GM18499 (cell line): ENCODE results near the gene MKNK1.

ENCODE experiments used
- ATAC-seq: cut with Tn5 transposase; IDR thresholded peaks from one replicate; pipeline ENCODE4 v1.9.1; 2021; ENCODE audit warnings: moderate number of reproducible peaks; ENCODE audit not compliant: insufficient read depth, unreplicated experiment

The MKNK1 gene

DNA sequence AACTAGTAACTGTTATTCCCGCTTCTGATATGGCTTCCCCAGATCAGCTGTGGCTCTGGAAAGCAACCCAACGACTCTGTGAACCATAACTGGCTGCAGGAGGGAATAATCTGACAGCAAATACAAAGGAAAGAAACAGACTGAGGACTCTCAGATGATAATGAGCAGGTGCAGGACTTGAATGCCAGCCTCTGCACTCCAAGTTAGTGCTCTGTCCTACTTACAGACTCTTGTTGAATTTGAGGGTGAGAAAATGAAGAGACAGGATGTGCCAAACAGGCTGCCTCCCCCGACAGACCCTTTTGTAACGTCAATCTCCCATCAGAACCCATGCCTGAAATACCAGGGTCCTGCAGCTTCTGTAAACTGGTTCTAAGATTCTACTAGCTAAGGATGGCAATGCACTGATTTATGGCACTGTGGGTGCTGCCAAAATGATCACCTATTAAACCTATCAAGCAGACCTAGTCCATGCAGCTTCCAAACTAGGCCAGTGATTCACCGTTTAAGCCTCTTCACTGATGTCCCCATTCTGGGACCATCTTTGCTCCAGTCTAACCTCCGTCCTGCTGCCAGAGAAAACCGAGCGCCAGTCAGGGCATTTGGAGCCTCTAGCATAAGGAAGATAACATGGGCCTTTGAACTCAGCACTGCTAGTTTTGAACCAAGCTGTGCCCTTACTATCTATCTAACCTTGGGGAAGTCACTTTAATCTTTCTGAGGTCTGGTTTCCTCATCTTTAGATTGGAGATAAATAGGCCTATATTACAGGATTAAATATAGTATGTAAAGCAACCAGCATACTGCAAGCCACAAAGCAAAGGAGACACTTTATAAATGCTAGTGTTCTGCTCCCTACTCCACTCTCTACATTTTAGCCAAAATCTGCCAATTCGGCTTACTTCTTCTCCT is 4.8 kb downstream of the MKNK1 start:
- no peak for ATAC-seq

- no peak for ATAC-seq
Observed at GRCh38 chr1:46596846-46597245, 7.2 kb downstream of the MKNK1 start.

GRCh38 chr1:46596036-46596435 is 8.0 kb downstream of the MKNK1 start:
- ATAC-seq, result no peak

DNA sequence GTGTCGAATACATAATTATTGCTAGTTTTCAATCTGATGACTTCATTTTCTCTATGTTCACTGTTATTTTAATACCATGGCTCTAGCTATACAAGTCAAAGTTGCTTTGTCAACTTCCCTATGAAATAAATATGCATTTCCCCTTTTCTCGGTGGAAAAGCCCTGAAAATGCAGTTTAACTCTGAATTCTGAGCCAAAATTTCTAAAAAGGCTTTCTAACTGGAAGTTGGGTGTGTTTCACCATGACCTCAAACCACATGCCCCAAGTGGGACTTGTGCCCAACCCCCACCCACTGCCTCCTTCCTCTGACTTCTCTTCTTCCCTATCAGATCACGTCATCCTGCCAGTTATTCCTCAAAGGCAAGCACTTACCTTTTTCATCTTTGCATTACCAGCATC is 8.9 kb downstream of the MKNK1 start:
- ATAC-seq, result no peak

DNA sequence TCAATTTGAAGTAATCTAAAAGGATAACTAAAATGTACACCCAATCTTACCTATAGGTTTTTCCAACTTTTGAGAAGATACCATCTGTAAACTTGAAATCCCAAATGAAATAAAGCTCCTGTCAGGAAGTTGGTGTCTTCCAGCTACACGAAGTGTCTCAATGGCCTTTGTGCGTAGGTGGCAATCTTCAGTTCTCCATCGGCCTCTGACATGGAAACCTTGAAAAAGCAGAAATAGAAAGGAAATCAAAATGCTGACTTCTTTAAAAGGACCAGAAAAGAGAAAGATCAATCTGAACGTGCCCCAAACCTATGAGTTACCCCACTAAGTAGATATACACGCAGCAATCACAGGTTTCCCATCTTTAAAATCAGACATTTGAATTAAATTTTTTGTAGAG is 10.0 kb downstream of the MKNK1 start:
- ATAC-seq, result no peak

GRCh38 chr1:46592823-46593222 is 11.2 kb downstream of the MKNK1 start:
- no peak for ATAC-seq

DNA sequence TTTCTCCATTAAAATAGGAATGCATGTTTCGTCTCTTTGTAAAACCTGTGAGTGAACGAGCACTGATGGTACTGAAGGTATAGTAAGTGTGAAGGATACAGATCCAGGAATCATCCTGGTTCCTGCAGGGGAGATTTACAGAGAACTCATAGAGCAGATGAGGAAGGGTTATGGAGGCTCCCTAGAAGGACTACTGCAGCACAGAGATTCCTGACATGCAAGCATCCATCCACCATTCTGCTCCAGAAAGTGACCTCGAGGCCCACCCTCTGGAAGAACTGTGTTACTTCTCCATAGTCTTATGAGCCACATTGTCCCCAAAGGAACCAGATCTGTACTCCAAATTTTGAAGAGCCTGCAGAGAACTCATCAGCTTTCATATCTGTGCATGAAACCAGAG is 14.5 kb downstream of the MKNK1 start:
- no peak for ATAC-seq

DNA sequence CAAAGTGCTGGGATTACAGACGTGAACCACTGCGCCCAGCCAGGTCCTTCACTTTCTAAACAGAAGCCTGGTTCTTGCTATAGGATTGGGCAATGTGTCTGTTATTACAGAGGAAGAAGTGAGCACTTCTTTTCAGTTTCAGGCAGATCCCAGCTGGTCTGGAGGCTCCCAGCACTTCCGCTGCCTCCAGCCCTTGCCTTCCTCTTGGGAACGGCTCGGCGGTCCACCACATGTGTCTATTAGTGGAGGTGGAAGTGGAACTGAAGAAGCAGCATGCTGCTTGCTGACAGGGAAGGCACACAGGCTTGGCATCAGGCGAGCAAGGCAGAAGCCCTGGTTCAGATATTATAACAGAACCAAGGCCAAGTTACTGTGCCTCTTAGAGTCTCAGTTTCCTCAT is 17.0 kb downstream of the MKNK1 start:
- ATAC-seq, result no peak

GRCh38 chr1:46585312-46585938 is 18.6 kb downstream of the MKNK1 start:
- no peak for ATAC-seq

- no peak for ATAC-seq
Observed at GRCh38 chr1:46583494-46583893, 20.6 kb downstream of the MKNK1 start.

DNA sequence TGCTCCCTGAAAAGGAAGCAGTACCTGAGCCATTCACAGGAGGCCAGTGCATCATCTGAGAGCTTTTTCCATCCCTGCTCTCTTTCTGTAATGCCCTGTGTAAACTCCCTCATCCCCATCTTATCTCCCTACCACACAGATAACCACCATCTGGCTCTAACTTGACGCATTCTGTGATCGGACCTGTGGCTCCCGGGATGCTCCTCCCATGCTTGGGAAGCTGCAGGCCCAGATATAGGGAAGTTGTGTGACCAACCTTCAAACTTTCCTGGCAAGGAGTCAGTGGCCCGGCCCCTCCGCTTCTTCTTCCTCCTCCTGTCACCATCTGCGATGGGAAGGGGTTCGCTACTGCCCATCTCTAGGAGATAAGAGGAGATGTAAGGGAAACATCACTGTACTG is 21.1 kb downstream of the MKNK1 start:
- no peak for ATAC-seq

DNA sequence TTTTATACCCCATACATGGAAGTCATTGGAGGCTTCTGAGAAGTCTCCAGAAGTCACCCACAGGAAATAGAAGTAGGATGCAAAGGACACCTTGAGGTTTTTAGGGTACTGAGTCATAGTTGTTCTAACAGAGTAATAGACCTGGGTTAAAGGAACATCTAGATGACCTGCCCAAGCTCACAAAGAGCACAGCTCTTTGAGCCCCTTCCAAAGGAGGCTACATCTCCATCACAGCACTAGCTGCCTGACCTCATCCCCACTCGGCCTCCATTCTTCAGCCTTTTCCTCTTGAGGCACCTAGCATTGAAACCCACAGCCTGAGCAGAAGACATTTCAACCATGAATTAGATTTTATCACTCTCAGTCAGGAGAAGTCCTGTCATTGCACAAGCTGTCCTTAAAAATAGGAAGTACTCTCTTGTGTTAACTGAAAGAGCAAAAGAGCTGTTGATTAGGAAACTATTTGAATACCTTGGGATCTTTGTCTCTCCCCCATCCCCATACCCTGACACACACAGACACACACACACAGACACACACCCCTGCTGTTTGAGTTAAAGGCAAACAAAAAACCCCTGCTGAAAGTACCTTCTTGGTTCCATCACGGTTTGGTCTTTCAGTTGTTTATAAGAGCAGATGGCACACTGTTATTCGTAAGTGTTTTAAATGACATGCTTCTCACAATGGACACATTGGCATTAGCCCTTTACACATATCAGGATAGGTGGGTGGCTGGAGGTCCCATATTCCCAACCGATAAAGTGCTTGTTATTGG is 22.2 kb downstream of the MKNK1 start:
- ATAC-seq, result no peak

GRCh38 chr1:46580140-46580903 is 23.7 kb downstream of the MKNK1 start:
- ATAC-seq, result no peak

- no peak for ATAC-seq
Observed at GRCh38 chr1:46577671-46578070, 26.4 kb downstream of the MKNK1 start.

- ATAC-seq, result no peak
Observed at GRCh38 chr1:46576596-46576995, 27.5 kb downstream of the MKNK1 start.

DNA sequence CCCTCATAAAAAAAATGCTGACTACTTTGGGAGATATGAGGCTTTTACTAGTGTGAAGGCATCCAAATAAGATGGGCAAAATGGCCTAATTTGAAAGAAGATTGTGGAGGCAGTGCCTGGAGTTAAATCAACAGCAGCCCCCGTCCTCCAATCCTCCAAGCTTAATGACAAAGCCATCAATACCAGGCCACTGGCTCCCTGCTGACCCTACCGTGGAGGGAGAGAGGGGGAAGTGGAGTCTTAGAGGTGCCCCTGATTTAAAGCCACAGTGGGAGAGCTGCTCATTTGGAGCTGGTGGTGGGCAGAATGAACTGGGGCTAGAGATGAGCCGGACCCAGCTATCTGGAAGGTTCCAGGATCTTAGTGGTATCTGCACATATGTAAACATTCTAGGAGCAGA is 28.3 kb downstream of the MKNK1 start:
- no peak for ATAC-seq

GRCh38 chr1:46575300-46575699 is 28.8 kb downstream of the MKNK1 start:
- no peak for ATAC-seq

DNA sequence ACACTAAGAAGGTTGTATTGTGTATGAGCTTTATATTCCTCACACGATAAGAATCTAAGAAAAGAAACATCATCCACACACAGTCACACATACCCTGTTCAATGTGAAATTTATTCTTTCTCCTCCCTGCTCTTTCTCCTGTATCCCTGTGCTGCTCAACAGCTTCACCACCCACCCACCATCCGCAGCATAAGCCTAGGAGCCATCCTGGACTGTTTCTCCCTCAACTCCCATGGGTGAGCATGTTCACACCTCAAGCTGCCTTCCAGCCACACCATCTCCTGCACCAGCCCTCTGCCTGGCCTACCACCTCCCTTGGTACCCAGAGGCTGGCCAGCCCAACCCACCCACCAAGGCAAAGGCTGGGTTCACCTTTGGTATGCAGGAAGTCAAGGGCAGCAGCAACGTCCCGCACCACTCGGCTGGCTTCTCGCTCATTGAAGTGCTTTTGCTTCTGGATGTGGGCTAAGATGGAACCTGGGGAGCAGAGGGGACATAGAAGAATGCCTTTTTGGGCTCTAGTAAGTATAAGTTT is 32.3 kb downstream of the MKNK1 start:
- no peak for ATAC-seq

GRCh38 chr1:46569884-46570725 is 34.0 kb downstream of the MKNK1 start:
- ATAC-seq, result no peak
